COLO829 (cell line): ENCODE measurements around the gene SERINC3.
A peak's percentile ranks its signal among the peaks of the same experiment; 100 is the strongest.
"Not testable (repeated sequence)": the region's sequence is repeated elsewhere in the genome, so short reads cannot be mapped to it uniquely, and the experiment has no call there.

Source experiments
- DNase-seq: peaks from one replicate; pipeline ENCODE4 v3.0.0; 2012; ENCODE audit warnings: low spot score

Gene SERINC3

GRCh38 chr20:44491635-44492395 is 30.1 kb downstream of the SERINC3 start:
- DNase-seq: no peak

DNA sequence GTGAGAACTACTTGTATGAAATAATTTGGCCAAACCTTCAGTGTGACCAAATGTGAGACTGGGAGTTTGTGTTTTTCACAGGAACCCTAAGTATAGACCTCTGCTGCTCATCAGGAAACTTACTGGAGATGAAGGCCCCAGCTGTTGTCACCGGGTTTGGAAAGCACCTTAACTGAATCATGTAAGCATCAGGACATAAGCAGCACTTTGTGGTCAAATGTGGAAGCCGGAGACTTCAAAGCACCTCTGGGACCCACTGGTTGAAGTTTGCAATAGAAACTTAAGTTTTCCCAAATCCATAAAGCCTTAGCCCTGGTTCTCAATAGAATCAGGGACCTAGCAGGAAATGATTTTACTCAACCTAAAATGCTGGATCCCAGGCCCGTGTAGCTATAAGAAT is 31.9 kb downstream of the SERINC3 start:
- no peak for DNase-seq

DNA sequence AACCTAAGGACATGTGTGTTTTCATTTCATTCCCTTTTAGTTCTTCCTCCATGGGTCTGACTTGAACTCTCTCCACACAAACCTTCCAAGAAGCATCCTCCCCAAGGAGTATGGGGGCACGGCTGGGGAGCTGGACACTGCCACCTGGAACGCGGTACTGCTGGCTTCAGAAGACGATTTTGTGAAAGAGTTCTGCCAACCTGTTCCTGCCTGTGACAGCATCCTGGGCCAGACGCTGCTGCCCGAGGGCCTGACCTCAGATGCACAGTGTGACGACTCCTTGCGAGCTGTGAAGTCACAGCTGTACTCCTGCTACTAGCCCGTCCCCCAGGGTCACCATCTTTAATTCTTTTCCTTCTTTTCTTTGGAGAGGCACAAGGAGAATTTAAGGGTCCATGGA is 32.6 kb downstream of the SERINC3 start:
- DNase-seq: no peak

GRCh38 chr20:44488551-44488950 is 33.3 kb downstream of the SERINC3 start:
- DNase-seq: no peak

- no peak for DNase-seq
Observed at GRCh38 chr20:44485830-44486198, 36.1 kb downstream of the SERINC3 start.

GRCh38 chr20:44485078-44485829 is 36.6 kb downstream of the SERINC3 start:
- DNase-seq: no peak

- DNase-seq: no peak
Observed at GRCh38 chr20:44483112-44483511, 38.8 kb downstream of the SERINC3 start.

DNA sequence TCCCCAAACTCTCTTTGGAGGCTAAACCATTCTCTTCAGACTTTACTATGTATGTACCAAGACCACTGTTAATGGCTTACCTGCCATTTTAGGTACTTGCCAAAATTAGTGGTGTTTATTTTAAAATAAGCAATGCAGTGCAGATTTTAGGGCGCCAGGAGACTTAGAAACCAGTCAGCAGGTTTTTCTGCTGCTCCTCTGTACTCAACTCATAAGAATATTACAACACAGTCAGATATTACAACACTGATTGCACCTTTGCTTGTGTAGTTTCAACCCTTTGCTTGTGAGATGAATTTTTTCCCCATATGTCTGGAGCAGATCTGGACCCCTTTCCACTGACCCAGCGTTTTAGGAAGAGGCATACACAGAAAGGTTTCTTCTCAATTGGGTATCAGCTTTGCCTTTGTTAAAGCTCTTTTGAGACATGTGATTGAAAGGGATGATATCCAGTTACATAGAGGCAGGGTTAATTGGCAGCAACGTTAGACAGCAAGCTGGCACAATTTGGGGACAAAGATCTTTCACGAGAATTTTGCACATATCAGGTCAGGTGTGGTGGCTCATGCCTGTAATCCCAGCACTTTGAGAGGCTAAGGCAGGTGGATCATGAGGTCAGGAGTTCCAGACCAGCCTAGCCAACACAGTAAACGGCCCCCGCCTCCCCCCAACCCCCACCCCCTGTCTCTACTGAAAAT is 40.0 kb downstream of the SERINC3 start:
- DNase-seq: no peak

DNA sequence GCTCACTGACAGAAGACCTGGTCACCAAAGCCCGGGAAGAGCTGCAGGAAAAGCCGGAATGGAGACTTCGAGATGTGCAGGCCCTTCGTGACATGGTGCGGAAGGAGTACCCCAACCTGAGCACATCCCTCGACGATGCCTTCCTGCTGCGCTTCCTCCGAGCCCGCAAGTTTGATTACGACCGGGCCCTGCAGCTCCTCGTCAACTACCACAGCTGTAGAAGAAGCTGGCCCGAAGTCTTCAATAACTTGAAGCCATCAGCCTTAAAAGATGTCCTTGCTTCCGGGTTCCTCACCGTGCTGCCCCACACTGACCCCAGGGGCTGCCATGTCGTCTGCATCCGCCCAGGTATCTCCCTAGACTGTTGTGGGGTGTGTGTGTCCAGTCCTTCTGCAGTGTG is 41.8 kb downstream of the SERINC3 start:
- DNase-seq: no peak

DNA sequence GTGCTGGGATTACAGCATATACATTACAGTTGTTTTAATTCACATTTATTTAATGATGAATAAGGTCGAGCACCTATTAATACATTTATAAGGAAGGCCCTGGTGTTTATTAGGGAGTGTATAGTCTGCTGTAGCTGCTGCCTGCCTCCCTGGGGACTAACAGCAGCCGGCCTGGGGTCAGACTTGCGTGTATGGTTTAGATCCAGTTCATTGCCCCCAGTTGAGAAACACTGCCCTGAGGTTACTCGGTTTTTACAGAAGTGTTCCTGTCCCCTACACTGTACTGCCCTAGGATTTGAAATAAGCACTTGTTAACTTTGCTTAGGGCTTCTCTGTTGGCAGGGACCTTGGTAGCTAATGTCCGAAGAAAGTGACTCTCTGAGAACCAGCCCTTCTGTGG is 42.2 kb downstream of the SERINC3 start:
- DNase-seq: no peak

DNA sequence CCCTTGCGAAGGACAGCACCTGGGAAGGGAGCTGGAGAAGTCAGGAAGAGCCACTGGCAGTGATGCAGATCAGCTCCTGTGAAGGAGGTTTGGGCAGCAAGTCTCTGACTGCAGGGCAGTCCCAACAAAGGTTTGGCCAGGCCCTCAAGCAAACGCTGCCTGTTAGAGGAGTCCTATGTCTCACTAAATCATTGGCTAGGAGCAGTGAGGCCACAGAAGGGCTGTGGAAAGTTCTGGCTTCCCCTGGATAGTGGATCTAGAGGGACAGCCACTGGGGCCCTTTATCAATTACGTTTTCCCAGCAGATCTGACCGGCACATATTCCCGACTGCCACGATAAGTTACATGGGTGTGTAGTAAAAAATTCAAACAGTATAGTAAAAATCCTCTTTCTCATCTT is 43.7 kb downstream of the SERINC3 start:
- no peak for DNase-seq

DNA sequence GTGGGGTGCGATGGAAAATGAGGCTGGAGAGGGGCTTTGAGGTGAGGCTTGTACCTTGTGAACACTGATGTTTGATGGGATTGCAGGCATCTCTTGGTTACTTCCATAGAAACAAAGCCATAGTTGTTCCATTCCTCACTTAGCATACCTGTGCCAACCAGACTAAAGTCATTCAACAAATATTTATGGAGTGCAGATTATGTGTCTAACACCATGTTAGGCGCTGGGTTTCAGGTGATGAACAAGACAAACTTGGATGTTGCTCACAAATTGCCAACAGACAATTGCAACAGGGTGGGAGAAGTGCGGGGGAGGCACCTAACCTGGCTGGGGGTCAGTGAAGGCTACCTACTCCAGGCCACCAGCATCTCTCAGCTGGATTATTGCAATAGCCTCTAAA is 44.7 kb downstream of the SERINC3 start:
- no peak for DNase-seq

DNA sequence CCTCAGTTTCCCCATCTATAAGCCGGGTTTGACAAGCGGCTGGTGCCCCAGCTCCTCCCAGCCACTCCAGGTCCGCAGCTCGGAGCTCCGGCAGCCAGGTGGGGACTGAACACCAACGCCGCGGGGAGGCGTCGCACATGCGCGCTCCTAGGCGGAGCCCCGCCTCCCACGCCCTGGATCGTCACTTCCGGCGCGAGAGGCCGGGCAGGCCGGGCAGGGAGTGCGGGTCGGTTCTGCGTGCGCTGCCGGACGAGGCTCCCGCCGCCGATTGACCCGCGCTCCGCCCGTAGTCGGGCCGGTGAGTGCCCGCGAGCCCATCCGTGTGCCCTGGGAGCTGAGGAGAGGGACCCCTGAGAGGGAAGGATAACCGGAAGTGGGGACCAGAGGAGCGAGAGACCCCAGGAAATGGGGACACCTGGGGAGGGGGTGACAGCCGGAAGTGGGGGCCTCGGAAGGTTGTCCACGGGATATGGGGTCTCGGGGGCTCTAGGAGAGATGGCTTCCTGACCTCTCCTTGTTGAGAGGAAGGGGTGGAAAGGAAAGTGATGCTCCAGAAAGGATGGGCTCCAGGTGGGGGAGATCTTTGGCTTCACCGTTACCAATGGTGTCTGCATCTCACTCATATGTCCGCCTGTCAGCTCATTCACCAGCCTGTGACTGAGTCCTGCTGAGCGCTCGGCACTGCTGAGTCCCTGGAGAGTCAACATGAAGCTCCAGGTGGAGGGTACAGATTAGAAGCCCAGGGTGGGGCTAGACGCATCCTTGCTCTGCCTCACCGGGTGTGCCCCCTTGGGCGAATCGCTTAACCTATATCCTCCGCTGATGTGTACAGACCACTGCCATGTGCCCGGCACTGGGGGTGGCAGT is 45.9 kb downstream of the SERINC3 start, which contains the start of gene TTPAL:
Gene TTPAL (plus strand): TSS at position 181 of the 867 bp plus-strand sequence. CDS start 4,126 bp downstream, outside the sequence.
- DNase-seq: peak; percentile 90

- DNase-seq: no peak
Observed at GRCh38 chr20:44475372-44475693, 46.5 kb downstream of the SERINC3 start.

- DNase-seq: not testable (repeated sequence)
Observed at GRCh38 chr20:44472283-44472682, 49.6 kb downstream of the SERINC3 start.

DNA sequence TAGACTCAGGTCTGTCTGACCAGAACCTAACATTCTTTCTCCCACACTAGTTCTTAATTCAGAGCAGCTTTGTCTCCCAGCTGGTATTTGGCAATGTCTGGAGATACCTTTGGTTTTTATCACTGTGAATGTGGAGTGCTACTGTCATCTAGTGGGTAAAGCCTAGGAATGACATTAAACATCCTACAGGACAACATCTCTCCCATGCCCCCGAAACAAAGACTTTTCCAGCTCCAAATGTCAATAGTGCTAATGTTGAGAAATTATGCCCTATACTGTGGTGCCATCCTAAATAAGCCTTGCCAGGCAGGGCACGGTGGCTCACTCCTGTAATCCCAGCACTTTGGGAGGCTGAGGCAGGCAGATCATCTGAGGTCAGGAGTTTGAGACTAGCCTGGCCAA is 50.4 kb downstream of the SERINC3 start:
- DNase-seq: peak; percentile 39

GRCh38 chr20:44470327-44470726 is 51.5 kb downstream of the SERINC3 start:
- DNase-seq: no peak

DNA sequence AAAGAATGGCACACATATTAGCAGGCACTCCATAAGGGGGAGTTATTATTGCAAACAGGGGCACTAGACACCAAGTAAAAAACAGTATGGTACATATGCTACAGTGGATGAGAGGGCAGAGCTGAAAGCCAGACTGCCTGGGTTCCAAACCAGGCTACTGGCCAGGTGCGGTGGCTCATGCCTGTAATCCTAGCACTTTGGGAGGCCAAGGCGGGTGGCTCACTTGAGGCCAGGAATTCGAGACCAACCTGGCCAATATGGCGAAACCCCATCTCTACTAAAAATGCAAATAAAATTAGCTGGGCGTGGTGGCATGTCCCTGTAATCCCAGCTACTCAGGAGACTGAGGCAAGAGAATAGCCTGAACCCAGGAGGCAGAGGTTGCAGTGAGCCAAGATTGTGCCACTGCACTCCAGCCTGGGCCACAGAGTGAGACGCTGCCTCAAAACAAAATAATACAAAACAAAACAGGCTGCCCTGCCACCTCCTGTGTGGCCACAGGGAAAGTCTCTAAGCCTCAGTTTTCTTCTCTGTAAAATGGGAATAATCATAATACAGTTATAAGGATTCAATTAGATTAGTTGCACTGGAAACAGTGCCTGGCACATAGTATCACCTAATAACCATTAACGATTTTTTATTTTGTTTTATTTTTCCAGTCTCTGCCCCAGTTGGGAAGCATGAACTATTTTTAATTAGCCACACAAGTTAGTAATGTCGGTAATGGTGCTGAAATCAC is 53.7 kb downstream of the SERINC3 start:
- DNase-seq: no peak

DNA sequence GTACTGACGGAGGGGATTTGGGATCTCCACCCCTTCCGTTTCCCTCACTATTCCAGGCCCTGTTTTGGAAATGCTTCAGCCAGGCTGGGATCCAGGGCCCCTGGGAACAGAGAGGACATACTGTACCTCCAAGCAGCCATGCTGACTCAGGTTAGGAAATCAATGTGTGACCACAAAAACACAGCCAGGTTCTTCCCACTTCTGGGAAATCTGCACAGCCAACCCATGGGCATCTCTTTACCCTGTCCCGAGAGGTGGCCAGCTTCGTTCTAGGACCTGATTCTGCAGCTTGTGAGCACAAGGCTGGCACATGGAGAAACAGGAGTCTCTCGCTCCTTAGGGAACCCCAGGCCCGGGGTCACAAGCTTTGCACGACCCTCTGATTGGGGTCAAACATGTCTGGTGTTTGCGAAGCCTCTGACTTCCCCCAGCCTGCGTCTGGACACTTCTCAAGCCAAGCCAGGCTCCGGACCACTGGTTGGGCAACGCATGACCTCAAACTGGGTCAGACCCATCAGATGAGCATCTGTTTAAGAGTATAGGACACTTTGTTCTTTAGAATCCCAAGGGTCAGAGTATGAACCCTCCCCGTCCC is 54.5 kb downstream of the SERINC3 start:
- no peak for DNase-seq

- DNase-seq: no peak
Observed at GRCh38 chr20:44465001-44465560, 56.8 kb downstream of the SERINC3 start.

DNA sequence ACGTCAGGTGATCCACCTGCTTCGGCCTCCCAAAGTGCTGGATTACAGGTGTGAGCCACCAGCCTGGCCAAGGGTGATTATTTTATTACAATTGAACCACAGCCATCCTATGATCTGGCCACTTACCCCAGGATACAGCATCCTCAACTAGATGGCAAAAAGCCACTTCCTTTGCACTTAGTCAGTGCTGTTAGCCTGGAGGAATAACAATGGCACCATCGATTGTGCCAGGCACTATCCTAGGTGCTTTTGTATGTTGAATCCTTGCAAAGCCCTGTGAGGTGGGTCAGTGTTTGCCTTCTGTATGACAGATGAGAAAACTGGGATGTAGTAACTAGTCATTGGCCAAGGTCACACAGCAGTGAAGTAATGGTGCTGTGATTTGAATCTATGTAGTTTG is 57.4 kb downstream of the SERINC3 start:
- no peak for DNase-seq
